K562 (cell line): Measurements from ENCODE around the gene NTRK2. TPM values are rescaled to one million over a fixed set of nuclear protein-coding genes. Genes with fewer than 3 reads are reported as not detected.

Experiments used
- ATAC-seq: fragments of 200-7000 bp; cut with Tn5 transposase; 3 replicates; pipeline ENCODE4 v1.9.1; 2020; ENCODE audit warnings: moderate library complexity
- BruUV-seq: library from RNA; stranded (reverse); fragments of 400-500 nt; replicated peaks from 2 replicates; lab custom pipeline; 2021; lab: Mats Ljungman, UMichigan
- CTCF ChIA-PET: fragments of 300-600 bp; formaldehyde crosslinking; extraction: SDS; loops from one replicate; lab custom pipeline; 2021; ENCODE audit warnings: low intra/inter-chr PET ratio; lab: Yijun Ruan, JAX
- POLR2A ChIA-PET: fragments of 300-600, 350-650 bp; sonication (Branson Sonifier 250); formaldehyde crosslinking; extraction: SDS; loops from one replicate; lab custom pipeline; 2021; ENCODE audit warnings: antibody characterized with exemption, inconsistent platforms; lab: Yijun Ruan, JAX
- DNase-seq, 4 experiments: peaks; one replicate each; pipeline versions ENCODE4 v3.0.0 to v3.0.0-alpha.2; 2011 to 2018; ENCODE audit warnings: low spot score in 3 of 4, mixed read lengths in 3 of 4; ENCODE audit errors: extremely low read depth in 1 of 4
- FAIRE-seq: peaks from 2 replicates; lab custom pipeline; 2011; peaks lifted over from hg19 to GRCh38; lab: Jason Lieb, UNC
- H2AFZ ChIP-seq: 2 replicates; pipeline ENCODE4 v1.6.0; 2011; ENCODE audit warnings: low read depth, low read length, control low read depth, inconsistent platforms
- H3K27ac ChIP-seq: fragments of 200-600 bp; 3 replicates; pipeline ENCODE4 v1.8.0; 2011; ENCODE audit warnings: low read depth, mild to moderate bottlenecking, control low read depth, inconsistent platforms, low read length, moderate library complexity, mixed read lengths; ENCODE audit errors: extremely low read depth
- H3K27me3 ChIP-seq, 2 experiments: fragments of 300-600 bp in 1 of 2; 2 replicates in 1 of 2; 3 replicates in 1 of 2; pipeline versions ENCODE4 v1.6.0 to v1.8.0; 2011; ENCODE audit warnings: inconsistent platforms in 2 of 2, low read length in 2 of 2, mild to moderate bottlenecking in 1 of 2, mixed read lengths in 1 of 2, moderate library complexity in 1 of 2; ENCODE audit not compliant: control insufficient read depth in 2 of 2, insufficient read depth in 2 of 2
- H3K36me3 ChIP-seq: fragments of 300-600 bp; 3 replicates; pipeline ENCODE4 v1.8.0; 2011; ENCODE audit warnings: mild to moderate bottlenecking, low read length, inconsistent platforms; ENCODE audit not compliant: control insufficient read depth, insufficient read depth
- H3K4me1 ChIP-seq, 2 experiments: fragments of 200-600 bp in 1 of 2; replicated peaks in 1 of 2; 2 replicates in 1 of 2; 3 replicates in 1 of 2; pipeline versions ENCODE4 v1.5.1 to v1.8.0; 2011; ENCODE audit warnings: inconsistent platforms in 2 of 2, low read length in 2 of 2, mild to moderate bottlenecking in 1 of 2, mixed read lengths in 1 of 2, moderate library complexity in 1 of 2; ENCODE audit not compliant: control insufficient read depth in 2 of 2, insufficient read depth in 2 of 2
- H3K4me2 ChIP-seq: 2 replicates; pipeline ENCODE4 v1.6.1; 2011; ENCODE audit warnings: low read length, control low read depth, inconsistent platforms, mixed read lengths; ENCODE audit not compliant: insufficient read depth
- H3K4me3 ChIP-seq: fragments of 200-600 bp; sonication (generic), shearing (Covaris generic); 2 replicates; pipeline ENCODE4 v1.5.1; 2016; ENCODE audit warnings: control low read depth, inconsistent platforms
- H3K79me2 ChIP-seq: fragments of 200-600 bp; 3 replicates; pipeline ENCODE4 v1.8.0; 2011; ENCODE audit warnings: low read length, inconsistent platforms; ENCODE audit not compliant: control insufficient read depth, insufficient read depth
- H3K9ac ChIP-seq, 2 experiments: 2 replicates each; pipeline versions ENCODE4 v1.6.0 to v1.6.1; 2011; ENCODE audit warnings: low read depth in 2 of 2, low read length in 2 of 2, control low read depth in 1 of 2, inconsistent platforms in 1 of 2, mild to moderate bottlenecking in 1 of 2, mixed read lengths in 1 of 2; ENCODE audit not compliant: insufficient read depth in 1 of 2
- H3K9me1 ChIP-seq: one replicate; pipeline ENCODE4 v1.6.0; 2011; ENCODE audit warnings: inconsistent platforms, mild to moderate bottlenecking, low read length, moderate library complexity; ENCODE audit not compliant: control insufficient read depth, insufficient read depth
- H3K9me3 ChIP-seq: replicated peaks from 2 replicates; pipeline ENCODE4 v1.5.1; 2011; ENCODE audit warnings: low read depth, low read length, inconsistent platforms; ENCODE audit not compliant: control insufficient read depth, insufficient read depth
- H4K20me1 ChIP-seq: replicated peaks from 2 replicates; pipeline ENCODE4 v1.6.1; 2011; ENCODE audit warnings: low read length, inconsistent platforms, mixed read lengths; ENCODE audit not compliant: control insufficient read depth, insufficient read depth
- CBX1 ChIP-seq: sonication (generic); IDR thresholded peaks from 2 replicates; pipeline ENCODE4 v1.6.1; 2016; ENCODE audit warnings: antibody characterized with exemption, low read depth, mild to moderate bottlenecking
- RBM14 ChIP-seq: fragments of 200-400 bp; formaldehyde crosslinking; IDR thresholded peaks from 2 replicates; pipeline ENCODE4 v1.6.1; 2018; ENCODE audit warnings: low read depth, mild to moderate bottlenecking, low read length, moderate library complexity, borderline replicate concordance; ENCODE audit not compliant: insufficient read depth
- SMARCA4 ChIP-seq: fragments of 450-650 bp; IDR thresholded peaks from 2 replicates; pipeline ENCODE4 v1.6.1; 2016
- ZNF79 ChIP-seq: fragments of 250-450 bp; sonication (Bioruptor Pico); IDR thresholded peaks from 2 replicates; pipeline ENCODE4 v1.4.0; 2020; ENCODE audit warnings: low read depth, mild to moderate bottlenecking, moderate library complexity
- WGBS: fragments of 100-300 bp; shearing (Covaris generic); methylation state at CpG from one replicate; pipeline ENCODE4 v1.1.6; 2016; ENCODE audit warnings: low coverage, mixed read lengths; ENCODE audit not compliant: insufficient coverage; ENCODE audit errors: missing lambda C conversion rate; 5-methylcytosine and 5-hydroxymethylcytosine counted together
- in situ Hi-C: fragments of 300-500 bp; cut with MboI; formaldehyde crosslinking; loops from 4 replicates; pipeline ENCODE4 v1.15.0; 2018; ENCODE audit warnings: inconsistent platforms, mixed read lengths
- intact Hi-C: fragments of 100-400 bp; cut with micrococcal nuclease; formaldehyde crosslinking; loops from 2 replicates; pipeline ENCODE4 v1.14.2; 2022
- polyA plus RNA-seq, 8 experiments: library from polyadenylated mRNA; depleted of rRNA in 4 of 8; stranded (reverse) in 5 of 8; unstranded in 3 of 8; fragments of >200 nt; fragmentation: Nextera tagmentation in 2 of 8; fragmentation: Illumina TruSeq in 1 of 8; extraction: Ambion mirVana in 2 of 8; extraction: Trizol in 1 of 8; gene quantifications; 2 replicates each; pipeline versions ENCODE4 v1.2.1 to v1.2.3, GENCODE V29; 2011 to 2014; ENCODE audit warnings: inconsistent platforms in 1 of 8, missing spikeins in 1 of 8
- total RNA-seq, 7 experiments: library from RNA; depleted of rRNA in 6 of 7; stranded (reverse); fragments of >200 nt in 6 of 7; fragmentation: Illumina TruSeq in 2 of 7; extraction: Trizol in 2 of 7; gene quantifications; 2 replicates each; pipeline versions ENCODE4 v1.2.1 to v1.2.3, GENCODE V29; 2011 to 2021; ENCODE audit warnings: low replicate concordance in 1 of 7
- TF ChIP-seq, protein P1 (sequence below): sonication (generic); IDR thresholded peaks from 2 replicates; pipeline ENCODE4 v1.6.1; 2016

The NTRK2 gene
- total and polyA plus RNA-seq, 9 of the 15 experiments (the other 6 are each of a cell fraction or from before 2014, with no cell fraction given) = not detected

- TF ChIP-seq, protein P1, sequence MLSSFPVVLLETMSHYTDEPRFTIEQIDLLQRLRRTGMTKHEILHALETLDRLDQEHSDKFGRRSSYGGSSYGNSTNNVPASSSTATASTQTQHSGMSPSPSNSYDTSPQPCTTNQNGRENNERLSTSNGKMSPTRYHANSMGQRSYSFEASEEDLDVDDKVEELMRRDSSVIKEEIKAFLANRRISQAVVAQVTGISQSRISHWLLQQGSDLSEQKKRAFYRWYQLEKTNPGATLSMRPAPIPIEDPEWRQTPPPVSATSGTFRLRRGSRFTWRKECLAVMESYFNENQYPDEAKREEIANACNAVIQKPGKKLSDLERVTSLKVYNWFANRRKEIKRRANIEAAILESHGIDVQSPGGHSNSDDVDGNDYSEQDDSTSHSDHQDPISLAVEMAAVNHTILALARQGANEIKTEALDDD = no peak
- TF ChIP-seq CBX1 (no peak), SMARCA4 (no peak)
Measured at GRCh38 chr9:84671586-84672521, 2.3 kb downstream of the NTRK2 start (continued).

DNA sequence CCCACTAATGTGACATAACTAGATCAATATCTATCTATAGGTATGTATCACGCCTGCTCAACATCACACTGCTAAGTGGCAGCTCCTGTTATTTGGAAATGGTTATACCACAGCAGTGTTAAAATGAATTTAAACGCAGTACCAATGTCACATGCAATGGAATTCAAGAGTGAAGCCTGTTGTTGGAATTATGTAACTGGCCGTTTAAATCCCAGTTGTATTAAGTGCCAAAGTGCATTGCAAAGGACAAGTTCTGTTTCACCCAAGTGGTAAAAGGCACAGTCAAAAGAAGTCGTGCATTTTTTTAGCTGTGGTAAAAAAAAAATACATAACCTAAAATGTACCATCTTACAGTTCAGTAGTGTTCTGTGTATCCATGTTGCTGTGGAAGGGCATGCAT lies 4.3 kb downstream of the NTRK2 start:
- Histone ChIP-seq H3K27me3 (no peaks in the 10 kb centered on the region), H3K4me2 (no peak overlapping the region), H4K20me1 (no peaks in the 10 kb centered on the region), H2AFZ (no peak overlapping the region), H3K79me2 (no peaks in the 10 kb centered on the region), H3K27ac (no peak overlapping the region), H3K9ac (no peak overlapping the region), H3K9me3 (no peaks in the 10 kb centered on the region), H3K9me1 (no peaks in the 10 kb centered on the region), H3K4me1 (no peaks in the 10 kb centered on the region), H3K36me3 (no peaks in the 10 kb centered on the region), H3K4me3 (no peak overlapping the region)
- no peak for DNase-seq
- in situ Hi-C loops (no loop called here), intact Hi-C loops (no loop called here)
- WGBS = 3% methylated on average over 4 of the region's 4 CpGs
- FAIRE-seq = no peak
- no TSS peak for BruUV-seq
- ChIA-PET POLR2A (no interaction called here), CTCF (no interaction called here)
- TF ChIP-seq ZNF79 (CRISPR knock-in tag) (no peak), RBM14 (no peak)
- ATAC-seq = no peak
